OCI-LY7 (cell line): Measurements from ENCODE around the gene MYL11. TPM values are rescaled to one million over a fixed set of nuclear protein-coding genes. Genes with fewer than 3 reads are reported as not detected.

Experiments
- BruUV-seq: library from RNA; stranded (reverse); fragments of 400-500 nt; replicated peaks from 2 replicates; lab custom pipeline; 2021; lab: Mats Ljungman, UMichigan
- CTCF ChIA-PET: fragments of 300-600 bp; sonication (Branson Sonifier 250); formaldehyde crosslinking; loops from one replicate; lab custom pipeline; 2022; ENCODE audit warnings: antibody characterized with exemption; ENCODE audit not compliant: unreplicated experiment; lab: Charles Lee
- POLR2A ChIA-PET: fragments of 300-600 bp; sonication (Branson Sonifier 250); formaldehyde crosslinking; loops from one replicate; lab custom pipeline; 2022; ENCODE audit warnings: antibody characterized with exemption; lab: Charles Lee
- DNase-seq: peaks from one replicate; pipeline ENCODE4 v3.0.0-alpha.2; 2015; ENCODE audit warnings: low spot score
- H2AFZ ChIP-seq: fragments of 200-600 bp; sonication (generic), shearing (Covaris generic); 2 replicates; pipeline ENCODE4 v1.6.1; 2014; ENCODE audit warnings: mild to moderate bottlenecking, antibody characterized with exemption, low read length, moderate library complexity
- H3K27ac ChIP-seq: fragments of 200-600 bp; sonication (generic); 2 replicates; pipeline ENCODE4 v1.5.1; 2014; ENCODE audit warnings: mixed run types, low read depth, mild to moderate bottlenecking, moderate library complexity, low read length, inconsistent platforms; ENCODE audit not compliant: poor library complexity, severe bottlenecking
- H3K36me3 ChIP-seq: fragments of 200-600 bp; sonication (generic); 2 replicates; pipeline ENCODE4 v1.6.1; 2014; ENCODE audit warnings: mild to moderate bottlenecking, antibody characterized with exemption, low read length, moderate library complexity, mixed read lengths; ENCODE audit not compliant: insufficient read depth
- H3K4me1 ChIP-seq: fragments of 200-600 bp; sonication (generic); 2 replicates; pipeline ENCODE4 v1.5.1; 2014; ENCODE audit warnings: mild to moderate bottlenecking, low read length; ENCODE audit not compliant: insufficient read depth, poor library complexity, severe bottlenecking
- H3K4me2 ChIP-seq: fragments of 200-600 bp; sonication (generic); 2 replicates; pipeline ENCODE4 v1.6.1; 2014; ENCODE audit warnings: mild to moderate bottlenecking, low read length
- H3K4me3 ChIP-seq: fragments of 200-600 bp; sonication (generic); 2 replicates; pipeline ENCODE4 v1.5.1; 2014; ENCODE audit warnings: mild to moderate bottlenecking, low read depth, low read length; ENCODE audit not compliant: poor library complexity, severe bottlenecking
- H3K79me2 ChIP-seq: fragments of 200-600 bp; sonication (generic); 2 replicates; pipeline ENCODE4 v1.6.1; 2016; ENCODE audit warnings: low read depth, mild to moderate bottlenecking, low read length, moderate library complexity, mixed read lengths; ENCODE audit not compliant: insufficient read depth
- H3K9me2 ChIP-seq: fragments of 200-600 bp; sonication (generic); 2 replicates; pipeline ENCODE4 v1.6.1; 2016; ENCODE audit warnings: mild to moderate bottlenecking, low read length, mixed read lengths; ENCODE audit not compliant: insufficient read depth
- H3K9me3 ChIP-seq: fragments of 200-600 bp; sonication (generic); 2 replicates; pipeline ENCODE4 v1.6.1; 2014; ENCODE audit warnings: mild to moderate bottlenecking, mixed run types, low read length, mixed read lengths
- H4K20me1 ChIP-seq: fragments of 200-600 bp; sonication (generic); 2 replicates; pipeline ENCODE4 v1.6.1; 2014; ENCODE audit warnings: mild to moderate bottlenecking, antibody characterized with exemption, low read length, moderate library complexity, mixed read lengths; ENCODE audit not compliant: insufficient read depth
- EZH2phosphoT487 ChIP-seq: fragments of 200-600 bp; sonication (generic); IDR thresholded peaks from 2 replicates; pipeline ENCODE4 v1.6.1; 2018; ENCODE audit warnings: low read depth, borderline replicate concordance, mild to moderate bottlenecking, mixed run types, antibody characterized with exemption, low read length, moderate library complexity, mixed read lengths
- intact Hi-C: fragments of 100-400 bp; cut with micrococcal nuclease; formaldehyde crosslinking; loops from one replicate; pipeline ENCODE4 v1.10.0; 2022; ENCODE audit not compliant: unreplicated experiment
- total RNA-seq, 2 experiments: library from RNA; depleted of rRNA in 1 of 2; stranded (reverse); fragments of >200 nt in 1 of 2; shearing (Covaris generic) in 1 of 2; gene quantifications; 2 replicates each; pipeline ENCODE4 v1.2.3, GENCODE V29; 2014 to 2022
- TF ChIP-seq, protein P1 (sequence below): fragments of 200-600 bp; sonication (generic); conservative IDR thresholded peaks from 2 replicates; pipeline ENCODE4 v1.5.1; 2014; ENCODE audit warnings: mild to moderate bottlenecking, antibody characterized with exemption, low read length, moderate library complexity, mixed read lengths

The MYL11 gene
- total RNA-seq, 2 experiments from 2014 or later, result 3.2 to 3.9 TPM

DNA sequence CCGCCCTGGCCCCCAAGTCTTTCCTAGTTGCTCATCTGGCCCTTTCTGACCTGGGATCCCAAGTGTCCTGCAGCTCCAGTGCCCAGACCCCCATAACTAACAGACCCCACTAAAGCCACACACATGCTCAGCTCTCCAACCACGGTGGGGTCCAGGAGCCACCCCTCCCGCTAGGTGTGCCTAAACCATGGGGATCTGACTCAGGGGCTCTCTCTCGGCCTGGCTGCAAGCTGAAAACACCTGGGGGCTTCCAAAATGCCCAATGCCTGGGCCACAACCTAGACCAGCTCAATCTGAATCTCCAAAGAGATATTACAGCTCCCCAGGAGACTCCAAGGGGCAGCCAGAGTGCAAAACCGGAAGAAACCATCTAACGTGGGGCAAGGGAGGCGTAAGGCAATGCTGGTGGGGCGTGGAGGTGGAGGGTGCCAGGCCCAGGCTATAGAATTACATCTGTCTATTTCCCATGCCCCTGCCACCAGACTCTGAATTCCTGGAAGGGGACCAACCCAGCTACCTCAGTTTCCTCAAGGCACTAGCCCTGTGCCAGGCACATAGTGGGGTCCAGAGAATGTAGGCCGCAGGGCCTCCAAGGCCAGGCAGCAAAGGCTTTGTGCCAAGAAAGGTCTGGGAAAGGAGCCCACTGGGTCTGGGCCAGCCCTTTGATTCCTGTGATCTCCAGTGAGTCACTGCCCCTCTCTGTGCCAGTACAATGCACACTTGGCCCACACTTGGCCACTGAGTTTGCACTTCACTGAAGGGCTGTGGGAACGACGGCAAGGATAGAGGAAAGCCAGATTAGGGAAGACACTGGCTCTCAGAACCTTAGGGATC, 22.8 kb upstream of the MYL11 start:
- Histone ChIP-seq H4K20me1 (no peaks in the 10 kb centered on the region), H3K4me3 (peak overlapping the region; percentile 98), H3K9me2 (no peaks in the 10 kb centered on the region), H3K4me2 (peak overlapping the region; percentile 99), H3K79me2 (peaks cover 37% of the 10 kb centered on the region), H3K9me3 (no peaks in the 10 kb centered on the region), H3K36me3 (peaks cover 63% of the 10 kb centered on the region), H3K27ac (peak overlapping the region; percentile 98), H3K4me1 (peaks cover 88% of the 10 kb centered on the region), H2AFZ (no peak overlapping the region)
- intact Hi-C loops, result loop anchor here (10.0 kb wide), 1 partner anchor 287 kb away; the partner anchor contains the start of gene ALDOA
- peak; percentile 36 for DNase-seq
- no peak for TF ChIP-seq EZH2phosphoT487
- TF ChIP-seq, protein P1, sequence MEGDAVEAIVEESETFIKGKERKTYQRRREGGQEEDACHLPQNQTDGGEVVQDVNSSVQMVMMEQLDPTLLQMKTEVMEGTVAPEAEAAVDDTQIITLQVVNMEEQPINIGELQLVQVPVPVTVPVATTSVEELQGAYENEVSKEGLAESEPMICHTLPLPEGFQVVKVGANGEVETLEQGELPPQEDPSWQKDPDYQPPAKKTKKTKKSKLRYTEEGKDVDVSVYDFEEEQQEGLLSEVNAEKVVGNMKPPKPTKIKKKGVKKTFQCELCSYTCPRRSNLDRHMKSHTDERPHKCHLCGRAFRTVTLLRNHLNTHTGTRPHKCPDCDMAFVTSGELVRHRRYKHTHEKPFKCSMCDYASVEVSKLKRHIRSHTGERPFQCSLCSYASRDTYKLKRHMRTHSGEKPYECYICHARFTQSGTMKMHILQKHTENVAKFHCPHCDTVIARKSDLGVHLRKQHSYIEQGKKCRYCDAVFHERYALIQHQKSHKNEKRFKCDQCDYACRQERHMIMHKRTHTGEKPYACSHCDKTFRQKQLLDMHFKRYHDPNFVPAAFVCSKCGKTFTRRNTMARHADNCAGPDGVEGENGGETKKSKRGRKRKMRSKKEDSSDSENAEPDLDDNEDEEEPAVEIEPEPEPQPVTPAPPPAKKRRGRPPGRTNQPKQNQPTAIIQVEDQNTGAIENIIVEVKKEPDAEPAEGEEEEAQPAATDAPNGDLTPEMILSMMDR, result no peak
- no TSS peak for BruUV-seq
- ChIA-PET CTCF (interaction anchor here (1.1 kb wide), 1 partner anchor 10 kb away, joined by 3 read pairs; no protein-coding TSS in a partner anchor), POLR2A (interaction anchor here (4.5 kb wide), 1 partner anchor 19 kb away, joined by 21 read pairs; the partner anchor contains the start of gene TBC1D10B)

DNA sequence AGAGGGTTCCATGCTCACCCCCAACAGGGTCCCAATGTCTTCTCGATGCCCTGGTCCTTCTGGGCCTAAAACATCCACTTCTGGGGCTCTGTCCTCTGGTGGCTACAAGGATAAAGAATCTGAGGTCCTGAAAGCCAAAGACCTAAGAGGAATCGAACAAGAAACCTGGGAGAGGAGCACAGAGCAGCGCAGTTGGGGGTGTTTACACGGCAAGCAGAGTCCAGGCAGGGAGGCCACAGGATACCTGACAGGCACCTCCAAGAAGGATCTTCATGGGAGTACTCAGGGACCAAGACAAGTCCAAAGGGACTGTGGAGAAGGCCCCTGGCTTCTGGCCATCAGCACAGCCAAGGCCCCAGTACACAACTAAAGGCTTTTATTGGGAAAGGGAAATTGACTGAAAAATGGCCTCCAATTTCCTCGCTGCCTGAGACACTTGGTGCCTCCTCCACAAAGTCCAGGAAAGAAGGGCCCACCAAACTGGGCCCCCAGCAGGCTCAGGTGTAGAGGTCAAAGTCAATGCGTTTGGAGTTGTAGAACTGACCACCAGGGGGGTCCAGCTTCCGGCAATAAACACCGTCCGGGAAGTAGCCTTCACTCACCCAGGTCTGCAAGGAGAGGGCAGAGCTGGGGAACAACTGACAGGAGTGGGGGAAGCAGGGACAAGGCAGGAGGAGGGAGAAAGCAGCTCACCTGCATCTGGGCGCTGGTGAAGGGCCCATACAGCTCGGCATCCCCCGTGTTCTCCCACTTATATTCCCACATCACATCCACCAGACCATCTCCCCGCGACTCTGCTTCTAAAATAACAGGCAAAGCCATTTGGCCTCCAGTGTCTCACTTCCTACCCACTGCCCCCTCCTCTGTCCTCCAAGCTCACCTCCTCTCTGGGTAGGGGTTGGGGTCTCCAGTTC, 21.9 kb upstream of the MYL11 start:
- H3K4me3 ChIP-seq, result peak overlapping the region; percentile 98
- no peaks in the 10 kb centered on the region for H3K9me2 ChIP-seq
- H3K79me2 ChIP-seq, result peaks cover 37% of the 10 kb centered on the region
- DNase-seq, result peak; percentile 37
- ChIA-PET CTCF (interaction anchor here (0.6 kb wide), 2 partner anchors 18 to 295 kb away, joined by 3 to 9 read pairs; no protein-coding TSS in a partner anchor), POLR2A (interaction anchor here (0.5 to 4.5 kb wide), 3 partner anchors 10 to 46 kb away, joined by 3 to 21 read pairs (median 18); partner anchors contain the start of gene TBC1D10B)
- no peak for TF ChIP-seq EZH2phosphoT487
- TF ChIP-seq, protein P1, result peak; percentile 50
- peak overlapping the region; percentile 99 for H3K4me2 ChIP-seq
- peaks cover 88% of the 10 kb centered on the region for H3K4me1 ChIP-seq
- peak overlapping the region; percentile 98 for H3K27ac ChIP-seq
- intact Hi-C loops, result loop anchor here (10.0 kb wide), 1 partner anchor 288 kb away; the partner anchor contains the start of gene ALDOA
- no peak overlapping the region for H2AFZ ChIP-seq
- no peaks in the 10 kb centered on the region for H4K20me1 ChIP-seq
- BruUV-seq, result no TSS peak
- H3K36me3 ChIP-seq, result peaks cover 66% of the 10 kb centered on the region
- no peaks in the 10 kb centered on the region for H3K9me3 ChIP-seq
